Adrenal gland (tissue), 5 donors: ENCODE data around the gene GLI2.

Experiments used
- CTCF ChIP-seq, 6 experiments: fragments of 450-650 bp in 4 of 6; fragments of 200-600 bp in 2 of 6; sonication (generic) in 1 of 6; IDR thresholded peaks; 1 replicate in 5 of 6; 2 replicates in 1 of 6; pipeline versions ENCODE4 v1.5.1 to v1.8.0; 2016 to 2021; ENCODE audit warnings: antibody characterized with exemption in 6 of 6, mild to moderate bottlenecking in 2 of 6, moderate library complexity in 1 of 6
- POLR2A ChIP-seq, 2 donors: fragments of 450-650 bp; IDR thresholded peaks; one replicate each; pipeline ENCODE4 v1.6.1; 2017; ENCODE audit warnings: antibody characterized with exemption in 2 of 2, mild to moderate bottlenecking in 2 of 2, moderate library complexity in 1 of 2
- donor health status: DM: no; HTN: no; CAD: no.

- no peak for TF ChIP-seq CTCF (IDR thresholded peaks at IDR 0.05)
- TF ChIP-seq POLR2A (IDR thresholded peaks at IDR 0.05) = no peak
Measured at GRCh38 chr2:120768112-120769048, 32.7 kb downstream of the GLI2 start.
